GM21390 (cell line): ENCODE data around the gene CDK19.

Source experiments
- ATAC-seq: cut with Tn5 transposase; IDR thresholded peaks from one replicate; pipeline ENCODE4 v1.9.1; 2021; ENCODE audit not compliant: unreplicated experiment

Gene CDK19

GRCh38 chr6:110662490-110663211 is 152.6 kb downstream of the CDK19 start:
- no peak for ATAC-seq

GRCh38 chr6:110661414-110661813 is 153.9 kb downstream of the CDK19 start:
- ATAC-seq = no peak

GRCh38 chr6:110660066-110660655 is 155.1 kb downstream of the CDK19 start:
- ATAC-seq = no peak

- no peak for ATAC-seq
Observed at GRCh38 chr6:110658631-110659211, 156.5 kb downstream of the CDK19 start.

GRCh38 chr6:110656492-110656891 is 158.8 kb downstream of the CDK19 start:
- ATAC-seq = no peak

GRCh38 chr6:110655821-110656220 is 159.4 kb downstream of the CDK19 start:
- no peak for ATAC-seq

GRCh38 chr6:110654096-110654820 is 161.0 kb downstream of the CDK19 start:
- no peak for ATAC-seq

- ATAC-seq = no peak
Observed at GRCh38 chr6:110653381-110653780, 161.9 kb downstream of the CDK19 start.

- no peak for ATAC-seq
Observed at GRCh38 chr6:110652520-110652919, 162.7 kb downstream of the CDK19 start.

GRCh38 chr6:110650755-110651154 is 164.5 kb downstream of the CDK19 start:
- no peak for ATAC-seq

- ATAC-seq = no peak
Observed at GRCh38 chr6:110649704-110650103, 165.6 kb downstream of the CDK19 start.

GRCh38 chr6:110646951-110647910 is 168.0 kb downstream of the CDK19 start:
- no peak for ATAC-seq

- no peak for ATAC-seq
Observed at GRCh38 chr6:110646419-110646698, 168.9 kb downstream of the CDK19 start.

- ATAC-seq = no peak
Observed at GRCh38 chr6:110645685-110646418, 169.4 kb downstream of the CDK19 start.

- no peak for ATAC-seq
Observed at GRCh38 chr6:110643175-110643574, 172.1 kb downstream of the CDK19 start.

GRCh38 chr6:110642711-110643110 is 172.6 kb downstream of the CDK19 start:
- no peak for ATAC-seq

GRCh38 chr6:110636781-110637180 is 178.5 kb downstream of the CDK19 start:
- ATAC-seq = no peak

- ATAC-seq = no peak
Observed at GRCh38 chr6:110635096-110635495, 180.2 kb downstream of the CDK19 start.

GRCh38 chr6:110633731-110634213 is 181.5 kb downstream of the CDK19 start:
- no peak for ATAC-seq

GRCh38 chr6:110629153-110629552 is 186.1 kb downstream of the CDK19 start:
- ATAC-seq = no peak
